CD4-positive, alpha-beta memory T cell (primary cell): ENCODE data around the gene ABHD15. TPM values are rescaled to one million over a fixed set of nuclear protein-coding genes. Genes with fewer than 3 reads are reported as not detected.

Experiments
- CTCF ChIA-PET: fragments of 350-600 bp; sonication (Branson Sonifier 250); formaldehyde crosslinking; loops from one replicate; lab custom pipeline; 2021; ENCODE audit warnings: inconsistent platforms; ENCODE audit not compliant: partially characterized antibody; lab: Charles Lee
- POLR2A ChIA-PET: fragments of 350-600 bp; sonication (Branson Sonifier 250); formaldehyde crosslinking; loops from one replicate; lab custom pipeline; 2021; ENCODE audit not compliant: partially characterized antibody; lab: Charles Lee
- DNase-seq, 5 donors: peaks; one replicate each; pipeline versions ENCODE4 v3.0.0 to v3.0.0-alpha.2; 2020 to 2022; ENCODE audit warnings: mixed read lengths in 1 of 5
- H3K27ac ChIP-seq: one replicate; pipeline ENCODE4 v1.7.0; 2013; ENCODE audit warnings: low read depth, low read length
- H3K27me3 ChIP-seq: 2 replicates; pipeline ENCODE4 v1.7.0; 2013; ENCODE audit warnings: mild to moderate bottlenecking, low read length, moderate library complexity; ENCODE audit not compliant: insufficient read depth
- H3K36me3 ChIP-seq: 2 replicates; pipeline ENCODE4 v1.7.0; 2013; ENCODE audit warnings: mild to moderate bottlenecking, low read length, moderate library complexity; ENCODE audit not compliant: insufficient read depth
- H3K4me1 ChIP-seq: 2 replicates; pipeline ENCODE4 v1.7.0; 2013; ENCODE audit warnings: mild to moderate bottlenecking, low read length, moderate library complexity; ENCODE audit not compliant: insufficient read depth
- H3K4me3 ChIP-seq, 2 donors: one replicate each; pipeline ENCODE4 v1.7.0; 2013; ENCODE audit warnings: low read length in 2 of 2, mild to moderate bottlenecking in 1 of 2
- H3K9me3 ChIP-seq, 2 donors: one replicate each; pipeline ENCODE4 v1.7.0; 2013; ENCODE audit warnings: low read length in 2 of 2, control low read depth in 1 of 2; ENCODE audit not compliant: control insufficient read depth in 1 of 2
- H3K27ac Mint-ChIP-seq, 7 donors: one replicate each; pipeline ENCODE4 v1.8.0; 2020 to 2021; ENCODE audit warnings: mixed read lengths in 7 of 7, mild to moderate bottlenecking in 6 of 7, inconsistent platforms in 3 of 7, moderate library complexity in 3 of 7
- H3K27me3 Mint-ChIP-seq, 2 donors: one replicate each; pipeline ENCODE4 v1.8.0; 2020 to 2021; ENCODE audit warnings: mixed read lengths in 2 of 2
- H3K36me3 Mint-ChIP-seq, 2 donors: one replicate each; pipeline ENCODE4 v1.8.0; 2020 to 2021; ENCODE audit warnings: mixed read lengths in 2 of 2, inconsistent platforms in 1 of 2, mild to moderate bottlenecking in 1 of 2
- H3K4me1 Mint-ChIP-seq, 4 donors: one replicate each; pipeline ENCODE4 v1.8.0; 2020 to 2021; ENCODE audit warnings: mixed read lengths in 4 of 4, mild to moderate bottlenecking in 1 of 4
- H3K4me3 Mint-ChIP-seq, 8 donors: one replicate each; pipeline ENCODE4 v1.8.0; 2020 to 2021; ENCODE audit warnings: mixed read lengths in 8 of 8, mild to moderate bottlenecking in 7 of 8, moderate library complexity in 6 of 8, inconsistent platforms in 3 of 8
- H3K9me3 Mint-ChIP-seq, 8 donors: one replicate each; pipeline ENCODE4 v1.8.0; 2020 to 2021; ENCODE audit warnings: mixed read lengths in 8 of 8, mild to moderate bottlenecking in 5 of 8, inconsistent platforms in 3 of 8, moderate library complexity in 1 of 8
- intact Hi-C: fragments of 100-400 bp; cut with micrococcal nuclease; formaldehyde crosslinking; loops from one replicate; pipeline ENCODE4 v1.15.1; 2023
- polyA plus RNA-seq, 2 donors: library from polyadenylated mRNA; unstranded; fragments of 300-500 nt; fragmentation: Illumina TruSeq; gene quantifications; one replicate each; pipeline ENCODE4 v1.2.3, GENCODE V29; 2021
- total RNA-seq, 2 experiments: library from RNA; stranded (reverse); gene quantifications; one replicate each; pipeline ENCODE4 v1.2.3, GENCODE V29; 2021

Gene ABHD15
- total and polyA plus RNA-seq, 4 experiments from 2014 or later = 8.2 to 18.8 (median 15.8) TPM

DNA sequence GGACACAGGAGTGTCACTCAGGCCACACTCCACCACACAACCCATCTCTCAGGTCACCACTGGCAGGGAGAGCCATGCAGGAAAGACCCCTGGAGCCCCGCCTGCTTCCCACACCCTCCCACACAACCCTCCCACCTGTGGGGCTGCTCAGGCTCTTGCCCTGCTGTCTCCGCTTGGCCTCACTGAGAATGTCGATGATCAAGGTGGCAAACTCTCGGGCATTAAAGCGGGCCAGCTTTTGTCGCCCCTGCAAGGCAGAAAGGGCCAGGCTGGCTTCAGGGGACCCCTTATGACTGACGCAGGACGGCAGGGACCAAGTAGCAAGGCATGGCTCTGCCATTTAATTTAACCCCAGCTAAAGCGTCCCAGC lies 10.1 kb upstream of the ABHD15 start:
- H3K9me3 Mint-ChIP-seq = no peaks in the 10 kb centered on the region
- no peak overlapping the region for H3K27ac ChIP-seq
- H3K4me1 Mint-ChIP-seq = peaks cover 3 to 13% (median 7%) of the 10 kb centered on the region in 4 donors
- no peaks in the 10 kb centered on the region for H3K27me3 Mint-ChIP-seq
- no peaks in the 10 kb centered on the region for H3K27me3 ChIP-seq
- DNase-seq = no peak
- H3K4me3 ChIP-seq = no peak overlapping the region
- ChIA-PET POLR2A (interaction anchor here (1.0 to 12.9 kb wide), 5 partner anchors 10 to 39 kb away, joined by 3 to 127 read pairs (median 21); partner anchors contain the start of genes ABHD15, ANKRD13B and TP53I13), CTCF (interaction anchor here (1.0 to 28.5 kb wide), 3 partner anchors 9 to 40 kb away, joined by 3 to 523 read pairs (median 105); partner anchors contain the start of genes ANKRD13B and CORO6)
- intact Hi-C loops = loop anchor here (10.0 kb wide), 1 partner anchor 202 kb away; no protein-coding TSS in a partner anchor
- no peaks in the 10 kb centered on the region for H3K9me3 ChIP-seq
- H3K4me1 ChIP-seq = peaks cover 5% of the 10 kb centered on the region
- H3K36me3 ChIP-seq = peaks cover 41% of the 10 kb centered on the region
- no peak overlapping the region for H3K27ac Mint-ChIP-seq
- peaks cover 12 to 48% of the 10 kb centered on the region in 2 donors for H3K36me3 Mint-ChIP-seq
- no peak overlapping the region for H3K4me3 Mint-ChIP-seq

GRCh38 chr17:29576214-29577000 lies 9.6 kb upstream of the ABHD15 start:
- no peak for DNase-seq
- Histone ChIP-seq H3K4me1 (peaks cover 5% of the 10 kb centered on the region), H3K4me3 (no peak overlapping the region), H3K36me3 (peaks cover 36% of the 10 kb centered on the region), H3K27ac (no peak overlapping the region), H3K9me3 (no peaks in the 10 kb centered on the region), H3K27me3 (no peaks in the 10 kb centered on the region)
- Mint-ChIP-seq H3K27me3 (no peaks in the 10 kb centered on the region), H3K4me3 (no peak overlapping the region), H3K9me3 (no peaks in the 10 kb centered on the region), H3K4me1 (peaks cover 3 to 13% (median 9%) of the 10 kb centered on the region in 4 donors), H3K27ac (no peak overlapping the region), H3K36me3 (peaks cover 12 to 46% of the 10 kb centered on the region in 2 donors)
- POLR2A ChIA-PET = interaction anchor here (0.8 to 12.9 kb wide), 5 partner anchors 9 to 40 kb away, joined by 3 to 127 read pairs (median 21); partner anchors contain the start of genes ABHD15, ANKRD13B and TP53I13
- CTCF ChIA-PET = interaction anchor here (0.9 to 28.5 kb wide), 5 partner anchors 10 to 207 kb away, joined by 3 to 523 read pairs (median 10); partner anchors contain the start of genes ANKRD13B and CORO6
- intact Hi-C loops = loop anchor here (10.0 kb wide), 1 partner anchor 202 kb away; no protein-coding TSS in a partner anchor

DNA sequence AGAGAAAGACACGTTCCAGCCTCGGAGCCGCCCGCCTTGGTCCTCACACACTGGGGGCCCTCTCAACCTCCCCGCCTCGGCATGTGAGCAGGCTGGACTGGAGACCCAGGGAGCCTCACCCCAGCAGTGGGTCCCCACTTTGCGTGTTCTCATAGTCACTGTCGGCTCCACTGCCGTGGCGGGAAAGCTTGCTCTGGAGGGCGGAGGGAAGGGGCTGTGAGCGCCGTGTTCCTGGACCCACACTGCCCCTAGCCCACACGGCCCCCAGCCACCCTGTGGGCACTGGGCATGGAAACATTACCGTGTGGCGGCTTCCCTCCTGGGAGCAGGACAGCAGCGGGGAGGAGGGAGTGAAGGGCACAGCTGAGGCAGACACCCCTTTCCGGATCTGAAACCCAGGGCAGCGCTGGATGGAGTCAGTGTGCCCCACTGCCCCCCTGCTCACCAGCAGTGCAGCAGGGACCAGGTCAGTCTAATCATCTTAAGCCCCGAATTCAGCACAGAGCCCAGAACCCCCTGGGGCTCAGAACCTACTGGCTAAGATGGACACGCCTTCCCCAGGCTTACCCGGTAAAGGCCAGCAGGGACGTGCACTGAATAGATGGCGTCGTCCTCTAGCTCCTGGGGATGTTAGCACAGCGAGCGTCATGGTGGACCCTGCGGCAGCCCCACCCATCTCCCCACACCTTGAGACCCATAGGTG lies 8.8 kb upstream of the ABHD15 start:
- Histone ChIP-seq H3K4me3 (no peak overlapping the region), H3K36me3 (peaks cover 36% of the 10 kb centered on the region), H3K27me3 (no peaks in the 10 kb centered on the region), H3K4me1 (peaks cover 3% of the 10 kb centered on the region), H3K27ac (no peak overlapping the region), H3K9me3 (no peaks in the 10 kb centered on the region)
- peaks cover 7 to 20% (median 12%) of the 10 kb centered on the region in 4 donors for H3K4me1 Mint-ChIP-seq
- intact Hi-C loops = loop anchor here (10.0 kb wide), 1 partner anchor 201 kb away; no protein-coding TSS in a partner anchor
- no peak overlapping the region for H3K27ac Mint-ChIP-seq
- peaks cover 12 to 46% of the 10 kb centered on the region in 2 donors for H3K36me3 Mint-ChIP-seq
- no peak for DNase-seq
- POLR2A ChIA-PET = interaction anchor here (0.8 to 12.9 kb wide), 5 partner anchors 9 to 41 kb away, joined by 3 to 127 read pairs (median 6); partner anchors contain the start of genes ABHD15, ANKRD13B and TP53I13
- no peaks in the 10 kb centered on the region for H3K27me3 Mint-ChIP-seq
- no peak overlapping the region for H3K4me3 Mint-ChIP-seq
- CTCF ChIA-PET = interaction anchor here (0.9 to 28.5 kb wide), 4 partner anchors 16 to 206 kb away, joined by 3 to 523 read pairs (median 7); partner anchors contain the start of gene CORO6
- no peaks in the 10 kb centered on the region for H3K9me3 Mint-ChIP-seq

DNA sequence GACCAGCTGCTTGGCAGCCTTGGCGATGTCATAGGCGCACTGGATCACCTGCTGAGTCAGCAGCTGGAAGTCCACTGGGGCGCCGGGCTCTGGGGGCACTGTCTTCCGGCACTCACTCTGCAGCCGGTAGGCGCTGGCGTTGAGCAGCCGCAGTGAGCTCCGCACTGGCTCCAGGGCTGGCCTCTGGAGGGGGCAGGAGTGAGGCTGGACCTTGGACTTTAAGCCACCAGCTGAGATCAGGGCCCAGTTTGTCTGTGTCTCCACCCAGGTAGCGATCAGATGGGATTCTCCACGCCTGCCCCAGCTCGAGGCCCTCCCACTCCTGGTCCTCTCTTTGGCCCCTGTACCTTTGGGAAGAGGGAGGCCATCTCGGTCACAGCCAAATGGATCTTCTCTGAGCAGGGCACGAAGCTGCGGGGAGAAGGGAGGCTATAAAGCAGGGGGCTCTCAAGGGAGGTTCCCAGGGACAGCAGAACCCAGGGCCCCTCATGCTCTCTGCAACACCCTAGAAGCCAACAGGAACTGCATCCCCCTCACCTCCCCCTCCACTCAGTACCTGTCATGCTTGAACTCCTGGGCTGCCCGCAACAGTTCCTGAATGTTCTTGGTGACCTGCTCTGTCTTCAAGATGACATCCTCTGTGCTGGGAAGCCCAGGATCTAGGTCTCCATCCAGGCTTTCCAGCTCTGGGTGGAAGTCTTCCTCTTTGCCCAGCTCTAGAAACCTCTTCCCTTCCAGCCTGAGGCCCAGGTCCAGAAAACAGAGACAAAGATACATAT lies 8.1 kb upstream of the ABHD15 start:
- no peaks in the 10 kb centered on the region for H3K27me3 Mint-ChIP-seq
- POLR2A ChIA-PET = interaction anchor here (1.0 to 12.9 kb wide), 5 partner anchors 8 to 205 kb away, joined by 3 to 127 read pairs (median 13); partner anchors contain the start of genes ABHD15, ANKRD13B and TP53I13

DNA sequence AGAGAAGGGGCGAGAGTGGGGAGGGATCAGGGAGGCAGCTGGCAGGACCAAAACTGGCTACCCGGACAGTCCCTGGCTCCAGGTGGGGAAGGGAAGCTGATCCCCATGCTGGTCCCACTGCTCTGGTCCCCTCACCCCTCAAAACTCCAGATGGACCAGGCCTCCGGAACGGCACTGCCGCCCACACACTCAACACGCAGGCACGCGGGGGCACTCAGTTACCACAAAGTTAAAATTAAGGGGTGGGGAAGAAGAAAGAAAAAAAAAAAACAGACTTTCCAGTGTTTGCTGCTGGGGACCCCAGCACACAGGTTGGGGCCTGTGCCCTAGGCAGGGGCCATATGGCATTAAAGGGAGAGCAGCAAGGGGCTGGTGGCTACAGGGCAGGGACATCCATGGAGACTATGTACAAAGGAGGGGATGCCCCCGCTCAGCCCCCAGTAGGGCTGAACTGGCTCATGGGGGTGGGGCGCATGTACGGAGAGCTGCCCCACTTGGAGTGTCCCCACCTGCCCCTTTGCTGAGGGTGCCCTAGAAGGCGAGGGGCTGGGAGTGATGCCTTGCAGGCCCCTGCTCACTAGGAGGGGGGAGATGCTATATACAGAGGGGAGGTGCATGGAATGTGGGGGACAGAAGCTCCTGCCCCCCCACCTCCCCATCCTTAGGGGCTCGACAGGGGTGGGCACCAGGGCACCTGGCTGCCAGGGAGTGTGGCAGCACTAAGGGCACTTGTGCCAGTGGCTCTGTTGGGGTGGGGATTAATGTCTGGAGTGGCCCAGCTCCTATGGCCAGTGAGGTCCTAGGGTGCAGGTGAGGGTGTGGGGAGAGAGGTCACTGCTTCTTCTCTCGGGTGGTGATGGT lies 7.3 kb upstream of the ABHD15 start:
- Histone ChIP-seq H3K4me3 (no peak overlapping the region), H3K27ac (no peak overlapping the region), H3K27me3 (no peaks in the 10 kb centered on the region), H3K4me1 (peaks cover 6% of the 10 kb centered on the region), H3K36me3 (peaks cover 36% of the 10 kb centered on the region), H3K9me3 (no peaks in the 10 kb centered on the region)
- ChIA-PET POLR2A (interaction anchor here (1.0 to 12.9 kb wide), 7 partner anchors 7 to 204 kb away, joined by 3 to 127 read pairs (median 13); partner anchors contain the start of genes ABHD15, ANKRD13B and TP53I13), CTCF (interaction anchor here (1.4 to 28.5 kb wide), 7 partner anchors 17 to 205 kb away, joined by 3 to 523 read pairs (median 10); partner anchors contain the start of gene CORO6)
- H3K4me3 Mint-ChIP-seq = no peak overlapping the region
- H3K4me1 Mint-ChIP-seq = peaks cover 9 to 21% (median 13%) of the 10 kb centered on the region in 4 donors
- intact Hi-C loops = loop anchor here (10.0 kb wide), 1 partner anchor 199 kb away; no protein-coding TSS in a partner anchor
- no peaks in the 10 kb centered on the region for H3K27me3 Mint-ChIP-seq
- H3K36me3 Mint-ChIP-seq = peaks cover under 1 to 37% of the 10 kb centered on the region in 2 donors
- peak overlapping the region in 2 of 7 donors; percentile 22 to 41 for H3K27ac Mint-ChIP-seq
- no peaks in the 10 kb centered on the region for H3K9me3 Mint-ChIP-seq
- DNase-seq = no peak

More for the DNA sequence above, 8.1 kb upstream of the ABHD15 start:
- H3K9me3 ChIP-seq = no peaks in the 10 kb centered on the region
- peak overlapping the region in 3 of 7 donors; percentile 22 to 78 (median 41) for H3K27ac Mint-ChIP-seq
- CTCF ChIA-PET = interaction anchor here (1.4 to 28.5 kb wide), 3 partner anchors 17 to 205 kb away, joined by 4 to 523 read pairs (median 10); partner anchors contain the start of gene CORO6
- H3K9me3 Mint-ChIP-seq = no peaks in the 10 kb centered on the region
- H3K36me3 Mint-ChIP-seq = peaks cover 5 to 41% of the 10 kb centered on the region in 2 donors
- H3K4me1 Mint-ChIP-seq = peaks cover 3 to 16% (median 9%) of the 10 kb centered on the region in 4 donors
- H3K36me3 ChIP-seq = peaks cover 36% of the 10 kb centered on the region
- no peak overlapping the region for H3K4me3 Mint-ChIP-seq
- no peak overlapping the region for H3K27ac ChIP-seq
- intact Hi-C loops = loop anchor here (10.0 kb wide), 1 partner anchor 200 kb away; no protein-coding TSS in a partner anchor
- no peak overlapping the region for H3K4me3 ChIP-seq
- H3K27me3 ChIP-seq = no peaks in the 10 kb centered on the region
- no peak for DNase-seq
- no peaks in the 10 kb centered on the region for H3K4me1 ChIP-seq
